Measurements from ENCODE around the gene ID3. TPM values are rescaled to one million over a fixed set of nuclear protein-coding genes. Genes with fewer than 3 reads are reported as not detected.

ID3 gene
- total RNA-seq, 1 experiment from 2014 or later, result 119 TPM

GRCh38 chr1:23553231-23554126, 5.8 kb downstream of the ID3 start:
- Histone ChIP-seq H3K27ac (ENCODE audit: insufficient read length, low read depth, low read length) (no peak overlapping the region), H2BK5ac (ENCODE audit: insufficient read length, low read length) (no peak overlapping the region), H3K4ac (ENCODE audit: low read depth, low read length) (no peak overlapping the region; the same call in 1 of the 2 replicates), H4K5ac (ENCODE audit: insufficient read length, low read depth, low read length) (no peak overlapping the region), H3K9ac (ENCODE audit: extremely low read depth, insufficient read length, low read length) (no peak overlapping the region), H2BK12ac (ENCODE audit: insufficient read length, low read depth, low read length) (no peak overlapping the region), H4K91ac (ENCODE audit: insufficient read length, low read depth, low read length) (peak overlapping the region; percentile 42), H2AFZ (ENCODE audit: low read length) (no peak overlapping the region), H3T11ph (ENCODE audit: low read length) (no peak overlapping the region), H3K23ac (ENCODE audit: insufficient read length, low read depth, low read length) (no peak overlapping the region), H2AK5ac (ENCODE audit: insufficient read length, low read length) (no peak overlapping the region), H3K56ac (ENCODE audit: insufficient read length, low read depth, low read length) (no peak overlapping the region), H4K8ac (replicated peaks; ENCODE audit: insufficient read length, low read depth, low read length) (no peak overlapping the region), H2BK15ac (ENCODE audit: low read depth, low read length) (no peak overlapping the region), H3K27me3 (ENCODE audit: insufficient read depth, low read length) (no peaks in the 10 kb centered on the region), H3K14ac (ENCODE audit: insufficient read depth, low read length) (no peak overlapping the region), H4K20me1 (ENCODE audit: control insufficient read depth, insufficient read depth, insufficient read length) (no peaks in the 10 kb centered on the region), H2BK20ac (ENCODE audit: low read depth, low read length, poor library complexity, severe bottlenecking) (no peak overlapping the region), H3K23me2 (ENCODE audit: insufficient read length, low read depth, low read length, poor library complexity, severe bottlenecking) (peaks cover 15% of the 10 kb centered on the region), H3K79me1 (ENCODE audit: insufficient read depth, low read depth, low read length, poor library complexity, severe bottlenecking) (no peaks in the 10 kb centered on the region), H3K4me2 (ENCODE audit: insufficient read depth, insufficient read length, low read length) (peak overlapping the region; percentile 45), H2BK120ac (ENCODE audit: low read depth, low read length, poor library complexity, severe bottlenecking) (peak overlapping the region; percentile 1), H3K9me3 (ENCODE audit: control insufficient read depth, low read depth, low read length) (no peaks in the 10 kb centered on the region), H3K4me1 (ENCODE audit: insufficient read depth, low read length) (peaks cover 2% of the 10 kb centered on the region; the same call in 1 of the 2 replicates), H3K18ac (ENCODE audit: insufficient read length, low read depth, low read length) (peak overlapping the region; percentile 59), H3K79me2 (ENCODE audit: insufficient read depth, low read length) (no peaks in the 10 kb centered on the region; the same call in 1 of the 2 replicates)
- peaks cover 11 to 16% (median 13%) of the 10 kb centered on the region in 3 experiments; a peak in 6 of 7 replicates for H3K36me3 Mint-ChIP-seq (ENCODE audit: insufficient read depth in 1 of 3, low read depth in 3 of 3)
- H3K9me3 Mint-ChIP-seq, result no peaks in the 10 kb centered on the region; a peak in 1 of 5 replicates
- peaks cover 39% of the 10 kb centered on the region for H3K27me3 Mint-ChIP-seq (ENCODE audit: low read depth)
- TF ChIP-seq, protein P1, sequence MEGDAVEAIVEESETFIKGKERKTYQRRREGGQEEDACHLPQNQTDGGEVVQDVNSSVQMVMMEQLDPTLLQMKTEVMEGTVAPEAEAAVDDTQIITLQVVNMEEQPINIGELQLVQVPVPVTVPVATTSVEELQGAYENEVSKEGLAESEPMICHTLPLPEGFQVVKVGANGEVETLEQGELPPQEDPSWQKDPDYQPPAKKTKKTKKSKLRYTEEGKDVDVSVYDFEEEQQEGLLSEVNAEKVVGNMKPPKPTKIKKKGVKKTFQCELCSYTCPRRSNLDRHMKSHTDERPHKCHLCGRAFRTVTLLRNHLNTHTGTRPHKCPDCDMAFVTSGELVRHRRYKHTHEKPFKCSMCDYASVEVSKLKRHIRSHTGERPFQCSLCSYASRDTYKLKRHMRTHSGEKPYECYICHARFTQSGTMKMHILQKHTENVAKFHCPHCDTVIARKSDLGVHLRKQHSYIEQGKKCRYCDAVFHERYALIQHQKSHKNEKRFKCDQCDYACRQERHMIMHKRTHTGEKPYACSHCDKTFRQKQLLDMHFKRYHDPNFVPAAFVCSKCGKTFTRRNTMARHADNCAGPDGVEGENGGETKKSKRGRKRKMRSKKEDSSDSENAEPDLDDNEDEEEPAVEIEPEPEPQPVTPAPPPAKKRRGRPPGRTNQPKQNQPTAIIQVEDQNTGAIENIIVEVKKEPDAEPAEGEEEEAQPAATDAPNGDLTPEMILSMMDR (conservative IDR thresholded peaks at IDR 0.05), result no peak
- H3K4me1 Mint-ChIP-seq, result peaks cover 59 to 62% of the 10 kb centered on the region in 2 experiments
- peak overlapping the region; percentile 91 to 98 (median 97); a peak in 5 of 7 replicates for H3K27ac Mint-ChIP-seq
- DNase-seq, result peak; percentile 46
- WGBS (ENCODE audit: extremely low coverage, insufficient read length, low lambda C conversion rate), result no CpG with 5 or more reads among the region's 21 CpGs
- peak overlapping the region; percentile 71 to 76 for H3K4me3 Mint-ChIP-seq
